H9 (cell line): Measurements from ENCODE around the gene FAM13B. TPM values are rescaled to one million over a fixed set of nuclear protein-coding genes. Genes with fewer than 3 reads are reported as not detected.

Source experiments
- DNase-seq: peaks from one replicate; pipeline ENCODE4 v3.0.0-alpha.2; 2017
- H2AFZ ChIP-seq: one replicate; pipeline ENCODE4 v1.6.1; 2013; ENCODE audit warnings: mild to moderate bottlenecking, low read length, control low read depth, moderate library complexity
- H2AK5ac ChIP-seq: 2 replicates; pipeline ENCODE4 v1.6.1; 2013; ENCODE audit warnings: low read length, control low read depth, mixed read lengths; ENCODE audit not compliant: insufficient read length
- H2BK120ac ChIP-seq: one replicate; pipeline ENCODE4 v1.6.1; 2013; ENCODE audit warnings: low read depth, mild to moderate bottlenecking, low read length, control low read depth, inconsistent platforms; ENCODE audit not compliant: poor library complexity, severe bottlenecking
- H2BK12ac ChIP-seq: 2 replicates; pipeline ENCODE4 v1.6.1; 2013; ENCODE audit warnings: low read length, control low read depth, mixed read lengths, low read depth; ENCODE audit not compliant: insufficient read length
- H2BK15ac ChIP-seq: 2 replicates; pipeline ENCODE4 v1.6.1; 2013; ENCODE audit warnings: low read depth, low read length, control low read depth
- H2BK20ac ChIP-seq: one replicate; pipeline ENCODE4 v1.6.1; 2013; ENCODE audit warnings: low read depth, mild to moderate bottlenecking, low read length, control low read depth, inconsistent platforms; ENCODE audit not compliant: poor library complexity, severe bottlenecking
- H2BK5ac ChIP-seq: 2 replicates; pipeline ENCODE4 v1.6.1; 2013; ENCODE audit warnings: low read length, control low read depth, mixed read lengths; ENCODE audit not compliant: insufficient read length
- H3K14ac ChIP-seq: 2 replicates; pipeline ENCODE4 v1.6.1; 2013; ENCODE audit warnings: low read length, control low read depth; ENCODE audit not compliant: insufficient read depth
- H3K18ac ChIP-seq: 2 replicates; pipeline ENCODE4 v1.6.1; 2013; ENCODE audit warnings: low read depth, mild to moderate bottlenecking, mixed read lengths, low read length, control low read depth; ENCODE audit not compliant: insufficient read length
- H3K23ac ChIP-seq: 2 replicates; pipeline ENCODE4 v1.6.1; 2013; ENCODE audit warnings: low read length, control low read depth, mixed read lengths, low read depth; ENCODE audit not compliant: insufficient read length
- H3K23me2 ChIP-seq: 2 replicates; pipeline ENCODE4 v1.6.1; 2013; ENCODE audit warnings: low read depth, mild to moderate bottlenecking, mixed read lengths, low read length, control low read depth; ENCODE audit not compliant: insufficient read length, poor library complexity, severe bottlenecking
- H3K27ac ChIP-seq: 2 replicates; pipeline ENCODE4 v1.5.1; 2013; ENCODE audit warnings: low read length, control low read depth, mixed read lengths, low read depth; ENCODE audit not compliant: insufficient read length
- H3K27me3 ChIP-seq: 2 replicates; pipeline ENCODE4 v1.6.1; 2013; ENCODE audit warnings: low read length, control low read depth, inconsistent platforms; ENCODE audit not compliant: insufficient read depth
- H3K4ac ChIP-seq: 2 replicates; pipeline ENCODE4 v1.6.1; 2013; ENCODE audit warnings: low read depth, mild to moderate bottlenecking, control low read depth, inconsistent platforms, low read length, moderate library complexity
- H3K4me1 ChIP-seq: 2 replicates; pipeline ENCODE4 v1.6.1; 2013; ENCODE audit warnings: low read length, control low read depth, inconsistent platforms; ENCODE audit not compliant: insufficient read depth
- H3K4me2 ChIP-seq: 2 replicates; pipeline ENCODE4 v1.6.1; 2013; ENCODE audit warnings: low read length, control low read depth, mixed read lengths; ENCODE audit not compliant: insufficient read length, insufficient read depth
- H3K56ac ChIP-seq: 2 replicates; pipeline ENCODE4 v1.6.1; 2013; ENCODE audit warnings: low read depth, mild to moderate bottlenecking, mixed read lengths, low read length, control low read depth; ENCODE audit not compliant: insufficient read length
- H3K79me1 ChIP-seq: 2 replicates; pipeline ENCODE4 v1.6.1; 2013; ENCODE audit warnings: low read depth, mild to moderate bottlenecking, moderate library complexity, low read length, control low read depth, inconsistent platforms; ENCODE audit not compliant: insufficient read depth, poor library complexity, severe bottlenecking
- H3K79me2 ChIP-seq: 2 replicates; pipeline ENCODE4 v1.6.1; 2013; ENCODE audit warnings: low read length, control low read depth, inconsistent platforms; ENCODE audit not compliant: insufficient read depth
- H3K9ac ChIP-seq: 2 replicates; pipeline ENCODE4 v1.6.1; 2013; ENCODE audit warnings: low read length, control low read depth, mixed read lengths; ENCODE audit not compliant: insufficient read length; ENCODE audit errors: extremely low read depth
- H3K9me3 ChIP-seq: one replicate; pipeline ENCODE4 v1.6.1; 2013; ENCODE audit warnings: low read depth, low read length, inconsistent platforms; ENCODE audit not compliant: control insufficient read depth
- H3T11ph ChIP-seq: one replicate; pipeline ENCODE4 v1.6.1; 2013; ENCODE audit warnings: mild to moderate bottlenecking, low read length, control low read depth, inconsistent platforms
- H4K20me1 ChIP-seq: one replicate; pipeline ENCODE4 v1.6.1; 2013; ENCODE audit not compliant: control insufficient read depth, insufficient read length, insufficient read depth
- H4K5ac ChIP-seq: 2 replicates; pipeline ENCODE4 v1.6.1; 2013; ENCODE audit warnings: low read depth, mild to moderate bottlenecking, mixed read lengths, low read length, control low read depth; ENCODE audit not compliant: insufficient read length
- H4K8ac ChIP-seq: replicated peaks from 2 replicates; pipeline ENCODE4 v1.6.1; 2013; ENCODE audit warnings: low read length, control low read depth, mixed read lengths, low read depth; ENCODE audit not compliant: insufficient read length
- H4K91ac ChIP-seq: 2 replicates; pipeline ENCODE4 v1.6.1; 2013; ENCODE audit warnings: low read depth, mild to moderate bottlenecking, moderate library complexity, mixed read lengths, low read length, control low read depth; ENCODE audit not compliant: insufficient read length
- H3K27ac Mint-ChIP-seq, 3 experiments: 2 replicates in 2 of 3; 3 replicates in 1 of 3; pipeline ENCODE4 v1.8.0; 2020 to 2021; ENCODE audit warnings: mixed read lengths in 3 of 3, mild to moderate bottlenecking in 1 of 3, moderate library complexity in 1 of 3
- H3K27me3 Mint-ChIP-seq: 2 replicates; pipeline ENCODE4 v1.8.0; 2021; ENCODE audit warnings: low read depth, mild to moderate bottlenecking, moderate library complexity, mixed read lengths
- H3K36me3 Mint-ChIP-seq, 3 experiments: 2 replicates in 2 of 3; 3 replicates in 1 of 3; pipeline ENCODE4 v1.8.0; 2020 to 2021; ENCODE audit warnings: low read depth in 3 of 3, mixed read lengths in 3 of 3; ENCODE audit not compliant: insufficient read depth in 1 of 3
- H3K4me1 Mint-ChIP-seq, 2 experiments: 2 replicates each; pipeline ENCODE4 v1.8.0; 2020; ENCODE audit warnings: mixed read lengths in 2 of 2
- H3K4me3 Mint-ChIP-seq, 2 experiments: 2 replicates in 1 of 2; 3 replicates in 1 of 2; pipeline ENCODE4 v1.8.0; 2020 to 2021; ENCODE audit warnings: mild to moderate bottlenecking in 2 of 2, mixed read lengths in 2 of 2, moderate library complexity in 1 of 2
- H3K9me3 Mint-ChIP-seq, 2 experiments: 2 replicates in 1 of 2; 3 replicates in 1 of 2; pipeline ENCODE4 v1.8.0; 2020; ENCODE audit warnings: mild to moderate bottlenecking in 2 of 2, mixed read lengths in 2 of 2, moderate library complexity in 1 of 2
- CTCF ChIP-seq: fragments of 200-600 bp; sonication (generic); conservative IDR thresholded peaks from 3 replicates; pipeline ENCODE4 v1.8.0; 2021; ENCODE audit warnings: antibody characterized with exemption, mild to moderate bottlenecking
- total RNA-seq: library from RNA; stranded (reverse); gene quantifications from 2 replicates; pipeline ENCODE4 v1.2.1, GENCODE V29; 2021

The FAM13B gene
- total RNA-seq, 1 experiment from 2014 or later, result 23.0 TPM

GRCh38 chr5:138024117-138024516, 8.8 kb downstream of the FAM13B start:
- H2AK5ac ChIP-seq, result no peak overlapping the region
- no peak overlapping the region for H4K8ac ChIP-seq
- no peak for TF ChIP-seq CTCF
- peaks cover 6 to 26% (median 13%) of the 10 kb centered on the region in 3 experiments; a peak in 6 of 7 replicates for H3K36me3 Mint-ChIP-seq
- no peak overlapping the region for H2BK12ac ChIP-seq
- peaks cover 4% of the 10 kb centered on the region for H3K79me1 ChIP-seq
- H3K4me1 ChIP-seq, result peaks cover 2% of the 10 kb centered on the region; the same call in 1 of the 2 replicates
- H2BK5ac ChIP-seq, result no peak overlapping the region
- no peaks in the 10 kb centered on the region for H3K9me3 ChIP-seq
- no peak overlapping the region for H3K4ac ChIP-seq
- no peaks in the 10 kb centered on the region for H4K20me1 ChIP-seq
- no peak overlapping the region for H4K91ac ChIP-seq
- no peak overlapping the region for H2AFZ ChIP-seq
- no peak overlapping the region for H3K4me2 ChIP-seq
- H3K23me2 ChIP-seq, result no peaks in the 10 kb centered on the region
- H3K9me3 Mint-ChIP-seq, result no peaks in the 10 kb centered on the region
- no peak overlapping the region for H3K14ac ChIP-seq
- no peak overlapping the region for H2BK20ac ChIP-seq
- no peak overlapping the region for H3K9ac ChIP-seq
- peaks cover 17 to 30% of the 10 kb centered on the region in 2 experiments for H3K4me1 Mint-ChIP-seq
- H3K18ac ChIP-seq, result no peak overlapping the region
- H3K4me3 Mint-ChIP-seq, result no peak overlapping the region
- H2BK15ac ChIP-seq, result no peak overlapping the region
- H3K27ac Mint-ChIP-seq, result peak overlapping the region in 1 of 3 experiments; percentile 59; a peak in 1 of 7 replicates
- H3K56ac ChIP-seq, result no peak overlapping the region
- no peak overlapping the region for H3K23ac ChIP-seq
- H3K79me2 ChIP-seq, result peaks cover 44% of the 10 kb centered on the region; the same call in 1 of the 2 replicates
- no peaks in the 10 kb centered on the region for H3K27me3 ChIP-seq
- no peak overlapping the region for H3T11ph ChIP-seq
- H3K27me3 Mint-ChIP-seq, result no peaks in the 10 kb centered on the region
- DNase-seq, result no peak
- no peak overlapping the region for H4K5ac ChIP-seq
- no peak overlapping the region for H2BK120ac ChIP-seq
- H3K27ac ChIP-seq, result no peak overlapping the region
